Middle frontal gyrus (tissue), 1 donor: ENCODE data around the gene TMEM242.

ENCODE experiments used
- DNase-seq: peaks from one replicate; pipeline ENCODE4 v3.0.0-alpha.2; 2015; ENCODE audit warnings: low spot score; ENCODE audit errors: extremely low spot score

The TMEM242 gene

DNA sequence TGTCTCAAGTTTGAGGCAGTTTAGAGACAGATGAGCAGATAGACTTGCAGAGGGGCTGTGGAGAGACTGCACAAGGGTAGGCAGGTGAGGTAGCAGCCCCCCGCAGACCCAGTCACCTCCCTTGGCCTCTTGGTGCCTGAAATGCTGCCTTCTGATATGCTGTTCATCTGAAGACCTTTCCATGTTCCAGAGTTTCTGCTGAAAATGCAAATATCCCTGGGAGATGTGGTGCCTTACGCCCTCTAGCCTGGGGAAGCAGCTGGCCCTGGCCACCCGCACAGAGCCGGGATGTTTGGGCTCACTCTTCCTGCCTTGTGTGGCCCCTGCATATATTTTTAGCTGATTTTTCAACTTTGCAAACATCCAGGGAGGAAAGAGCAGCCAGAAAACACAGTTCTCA, 51.4 kb downstream of the TMEM242 start:
- DNase-seq, result no peak

DNA sequence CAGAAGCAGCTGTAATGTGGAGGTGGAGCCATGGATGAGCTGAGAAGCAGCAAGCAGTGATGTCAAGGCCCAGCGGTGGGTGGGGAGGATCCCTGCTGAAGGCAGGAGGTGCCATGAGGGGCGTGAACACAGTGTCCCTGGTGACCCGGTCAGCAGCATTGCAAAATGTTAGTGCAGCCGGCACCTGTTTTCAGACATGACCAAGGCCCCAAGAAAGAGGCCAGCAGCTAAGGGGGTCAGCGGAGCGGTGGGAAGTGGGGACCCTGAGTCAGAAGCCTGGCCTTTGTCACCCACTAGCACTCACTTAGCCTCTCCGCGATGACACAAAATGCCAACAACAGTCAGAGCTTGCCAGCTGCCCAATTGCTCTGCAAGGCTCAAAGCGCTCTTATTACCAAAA, 51.9 kb downstream of the TMEM242 start:
- no peak for DNase-seq

DNA sequence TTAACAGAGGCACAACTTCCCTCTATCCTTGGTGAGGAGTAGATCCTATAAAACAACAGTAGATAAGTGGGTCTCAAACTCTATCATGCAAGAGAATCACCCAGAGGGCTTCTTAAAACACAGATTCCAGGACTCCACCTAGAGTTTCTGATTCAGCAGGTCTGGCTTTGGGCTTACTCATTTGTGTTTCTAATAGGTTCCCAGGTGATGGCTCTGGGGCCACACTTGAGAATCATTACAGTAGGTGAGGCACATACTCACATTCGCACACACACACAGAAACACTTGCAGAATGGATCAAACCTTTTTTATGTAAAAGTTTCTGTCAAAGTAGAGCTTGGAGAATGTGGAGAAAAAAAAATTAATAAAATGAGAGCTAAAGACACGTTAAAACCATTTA, 52.4 kb downstream of the TMEM242 start:
- DNase-seq, result no peak

DNA sequence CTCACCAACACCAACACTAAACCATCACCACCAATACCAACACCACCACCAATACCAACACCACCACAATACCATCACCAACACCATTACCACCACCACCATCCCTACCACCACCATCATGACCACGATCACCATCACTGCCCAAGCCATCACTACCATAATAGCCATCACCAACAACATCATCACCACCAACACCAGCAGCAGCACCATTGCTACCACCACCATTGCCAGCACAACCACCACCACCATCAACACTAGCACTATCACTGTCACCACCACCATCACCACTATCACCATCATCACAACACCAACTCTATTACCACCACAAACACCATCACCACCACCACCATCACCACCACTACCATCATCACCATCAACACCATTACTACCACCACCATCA, 53.0 kb downstream of the TMEM242 start:
- no peak for DNase-seq

DNA sequence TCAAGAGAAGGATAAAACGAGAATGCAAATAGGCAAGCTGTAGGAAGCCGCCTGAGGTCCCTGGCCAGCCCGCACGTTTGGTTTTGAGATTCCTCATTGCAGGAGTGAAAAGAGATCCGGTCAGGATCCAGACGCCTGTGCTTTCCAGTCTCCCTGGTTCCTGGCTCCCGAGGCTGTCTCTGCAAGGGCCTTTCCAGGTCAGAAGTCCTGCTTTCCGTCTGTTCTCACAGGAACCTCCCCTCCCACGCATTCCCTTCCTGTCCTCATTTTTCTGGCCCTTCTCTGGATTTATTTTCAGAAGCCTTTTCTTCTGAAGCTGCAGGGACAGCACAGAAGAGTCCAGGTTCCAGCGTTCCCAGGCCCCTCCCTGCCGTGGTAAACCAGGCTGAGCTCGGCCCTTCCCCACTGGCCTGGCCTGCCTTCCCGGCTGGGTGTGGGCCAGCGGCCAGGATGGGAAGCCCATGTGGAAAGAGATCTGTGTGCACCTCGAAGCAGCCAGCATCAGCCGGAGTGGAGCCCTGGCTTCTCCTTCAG, 54.0 kb downstream of the TMEM242 start:
- DNase-seq, result no peak

DNA sequence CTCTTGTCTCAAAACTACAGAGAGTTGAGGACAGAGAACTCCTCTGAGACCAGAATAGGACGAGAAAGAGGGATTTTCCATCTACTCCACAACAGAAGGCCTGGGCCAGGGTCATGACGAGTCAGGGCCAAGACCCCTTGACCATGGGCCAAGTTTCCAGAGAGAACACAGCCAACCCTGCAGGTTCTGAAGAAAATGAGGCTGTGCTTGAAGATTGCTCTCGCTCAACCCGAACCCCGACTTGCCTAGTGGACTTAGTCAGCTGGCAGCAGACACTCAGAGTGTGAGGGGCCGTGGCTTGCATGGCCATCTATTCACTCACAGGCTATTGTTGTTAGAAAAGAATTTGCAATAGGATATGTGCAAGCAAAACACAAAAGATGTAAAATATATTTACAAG, 54.5 kb downstream of the TMEM242 start:
- DNase-seq, result no peak

DNA sequence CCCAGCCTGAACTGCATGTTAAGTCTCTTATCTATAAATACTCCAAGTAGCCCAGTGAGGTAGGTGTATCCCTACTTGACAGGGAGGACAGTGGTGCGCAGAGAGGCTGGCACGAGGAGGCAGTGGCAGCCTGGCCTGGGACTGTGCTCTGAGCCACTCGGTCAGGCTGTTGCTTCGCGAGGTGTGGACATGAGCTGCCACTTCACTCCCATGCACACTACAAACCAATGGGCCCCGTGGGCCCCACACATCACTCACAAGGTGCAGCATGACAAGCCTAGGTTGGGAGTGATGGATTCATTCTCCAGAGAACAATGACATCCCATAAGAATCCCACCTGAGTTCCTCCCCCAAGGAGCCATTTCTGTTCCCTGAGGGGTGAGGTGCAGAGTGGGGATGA, 54.9 kb downstream of the TMEM242 start:
- no peak for DNase-seq

DNA sequence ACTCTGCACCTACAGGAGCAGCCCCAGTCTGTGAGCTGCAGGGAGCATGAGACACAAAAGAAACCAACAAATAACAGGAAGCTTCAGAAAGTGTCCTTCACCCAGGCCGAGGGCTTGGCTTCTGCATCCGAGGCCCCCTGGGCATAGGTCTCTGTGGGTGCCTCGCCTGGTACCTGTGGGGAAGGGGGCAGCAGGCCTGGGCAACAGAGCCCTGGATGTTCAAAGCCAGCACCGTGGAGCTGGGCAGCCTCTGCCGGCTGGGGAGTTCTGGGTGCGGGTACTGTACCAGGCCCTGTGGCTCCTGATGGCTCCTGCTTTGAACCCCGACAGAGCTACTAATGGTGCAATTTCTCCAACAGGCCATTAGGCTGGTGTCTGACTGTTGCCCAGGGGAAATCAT, 55.7 kb downstream of the TMEM242 start:
- no peak for DNase-seq

DNA sequence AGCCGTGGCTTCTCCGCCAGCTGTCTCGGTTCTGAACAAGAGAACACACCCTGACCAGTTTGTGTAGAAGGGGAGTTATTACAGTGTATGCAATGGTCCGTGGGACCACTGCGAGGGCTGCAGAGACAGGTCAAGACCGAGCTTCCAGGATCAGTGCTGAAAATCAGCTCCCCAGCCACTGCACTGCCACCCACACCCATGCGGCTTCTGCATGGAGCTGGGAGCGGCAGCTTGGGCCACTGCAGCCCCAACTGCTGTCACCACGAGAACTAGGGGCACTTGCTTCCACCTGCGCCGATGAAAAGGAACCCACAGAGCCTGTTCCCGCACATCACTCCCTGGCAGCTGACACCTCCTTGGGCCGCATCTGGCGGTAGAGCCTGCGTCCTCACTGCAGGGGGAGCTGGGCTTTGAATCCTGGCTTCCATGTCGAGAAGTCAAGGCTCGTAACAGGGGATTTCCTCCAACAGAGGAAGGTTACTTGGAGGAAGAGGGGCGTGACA, 56.2 kb downstream of the TMEM242 start:
- DNase-seq, result no peak

DNA sequence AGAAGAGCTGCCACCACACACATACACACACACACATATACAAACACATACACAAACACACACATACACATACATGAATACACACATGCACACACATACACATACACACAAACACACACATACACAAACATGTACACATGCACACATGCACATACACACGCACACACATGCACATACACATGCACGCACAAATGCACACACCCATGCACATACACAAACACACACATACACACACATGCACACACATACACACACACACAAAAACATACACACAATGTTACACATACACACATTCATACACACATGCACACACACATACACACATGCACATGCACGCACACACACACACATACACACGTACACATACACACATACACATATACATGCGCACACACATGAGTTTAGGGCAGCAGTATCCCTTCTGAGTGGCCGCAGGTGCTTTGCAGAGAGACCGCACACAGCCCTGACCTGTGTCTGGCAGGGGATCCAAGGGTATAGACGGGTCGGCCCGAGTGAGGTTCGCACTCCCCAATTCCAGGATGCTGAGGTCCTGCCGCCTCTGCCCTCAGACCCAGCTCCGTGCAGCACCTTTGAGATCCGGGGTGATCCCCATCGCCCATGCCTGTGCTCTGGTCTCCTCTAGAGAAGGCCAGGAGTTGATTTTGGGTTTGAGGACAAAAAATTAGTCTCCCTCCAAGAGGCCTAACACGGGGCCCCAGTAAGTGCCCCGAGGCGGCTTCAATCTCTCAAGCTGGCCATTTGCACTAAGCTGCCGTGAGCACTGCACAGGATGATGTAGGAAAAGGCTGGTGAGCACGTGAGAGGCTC, 56.8 kb downstream of the TMEM242 start:
- DNase-seq, result no peak

DNA sequence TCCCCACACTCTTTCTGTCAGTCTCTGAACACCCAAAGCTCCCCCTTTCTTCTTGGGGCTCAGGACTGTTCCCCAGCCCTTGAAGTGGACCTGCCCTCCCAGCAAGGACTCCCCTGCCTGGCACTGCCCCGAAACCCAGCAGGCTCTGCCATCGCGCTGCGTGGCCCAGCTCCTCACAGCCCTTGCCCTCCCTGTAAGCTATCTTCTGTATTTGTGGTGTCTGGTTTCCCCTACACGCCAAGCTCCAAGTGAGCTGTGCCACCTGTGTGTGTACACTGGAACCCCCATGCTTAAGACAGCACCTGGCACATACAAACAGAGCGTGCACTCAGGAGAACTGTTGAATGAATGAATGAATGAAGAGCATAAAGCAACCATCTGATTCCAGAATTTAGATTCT, 57.7 kb downstream of the TMEM242 start:
- no peak for DNase-seq

DNA sequence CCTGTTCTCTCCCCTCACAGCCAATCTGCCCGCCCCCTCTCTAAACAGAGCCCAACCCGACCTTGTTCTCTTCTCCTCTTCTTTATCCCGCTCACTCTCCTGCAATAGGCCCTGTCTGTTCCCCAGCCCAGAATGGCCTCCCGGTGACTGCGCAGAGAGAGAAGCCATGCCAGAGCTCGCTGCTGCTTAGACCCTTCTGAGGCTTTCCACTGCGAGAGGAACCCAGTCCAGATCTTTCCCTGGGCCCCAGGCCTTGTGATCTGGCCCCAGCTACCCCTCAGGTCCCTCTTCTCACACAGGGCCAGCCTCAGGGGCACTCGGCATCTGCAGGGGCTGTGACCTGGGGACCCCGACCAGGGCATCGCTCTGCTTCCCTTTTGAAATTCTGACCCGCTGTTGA, 58.1 kb downstream of the TMEM242 start:
- no peak for DNase-seq

DNA sequence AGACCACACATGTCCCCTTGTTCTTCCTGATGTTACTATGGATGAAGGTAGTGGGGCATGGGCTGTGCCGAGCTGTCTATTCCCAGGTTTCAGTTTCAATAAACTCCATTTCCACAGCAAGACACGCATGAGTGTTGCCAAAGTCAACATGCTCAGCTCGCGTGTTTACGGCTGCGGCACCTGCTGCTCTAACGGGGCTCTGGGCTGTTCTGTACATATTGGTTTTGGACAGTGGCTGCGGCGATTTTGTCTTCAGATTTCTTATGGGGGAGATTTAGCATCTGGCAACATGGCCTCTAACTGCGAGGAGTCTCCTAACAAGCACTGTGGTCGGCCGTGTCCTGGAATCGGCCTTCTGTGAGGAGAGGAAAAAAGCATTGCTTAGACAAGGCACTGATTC, 58.6 kb downstream of the TMEM242 start:
- no peak for DNase-seq

DNA sequence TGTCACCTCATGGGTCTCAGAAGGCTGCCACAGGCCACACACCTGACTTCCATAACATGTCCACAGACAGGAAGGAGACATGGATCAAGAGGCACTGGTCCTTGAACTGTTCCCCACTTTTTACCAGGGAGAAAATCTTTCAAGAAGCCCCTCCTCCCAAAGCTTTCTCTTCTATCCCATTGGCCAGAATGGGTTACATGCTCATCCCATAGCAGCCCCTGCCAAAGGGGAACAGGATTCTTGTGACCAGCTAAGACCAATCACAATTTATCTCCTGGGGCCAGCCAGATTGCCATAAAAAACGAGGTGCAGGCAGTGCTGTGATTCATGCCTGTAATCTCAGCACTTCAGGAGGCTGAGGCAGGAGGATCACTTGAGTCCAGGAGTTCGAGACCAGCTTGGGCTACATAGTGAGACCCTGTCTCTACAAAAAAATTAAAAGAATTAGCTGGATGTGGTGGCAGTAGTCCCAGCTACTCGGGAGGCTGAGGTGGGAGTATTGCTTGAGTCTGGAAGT, 59.4 kb downstream of the TMEM242 start:
- no peak for DNase-seq

DNA sequence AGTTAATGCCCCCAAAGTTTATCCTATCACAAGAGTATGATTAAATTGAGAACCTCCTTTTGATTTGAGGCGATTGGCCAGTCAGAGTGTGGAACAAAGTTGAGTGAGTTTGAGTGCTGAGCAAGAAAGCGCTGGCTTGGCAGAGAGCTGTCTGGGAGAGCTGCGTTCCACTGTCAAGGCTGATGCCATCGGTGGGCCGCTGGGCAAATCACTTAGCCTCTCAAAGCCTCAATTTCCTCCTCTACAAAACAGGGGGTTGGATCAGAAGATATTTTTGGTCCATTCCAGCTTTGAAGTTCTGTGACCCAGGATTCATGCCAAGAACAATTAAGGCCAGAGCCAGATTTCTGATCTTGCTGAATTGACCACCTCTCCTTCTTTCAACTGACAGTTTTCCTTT, 60.2 kb downstream of the TMEM242 start:
- DNase-seq, result no peak

DNA sequence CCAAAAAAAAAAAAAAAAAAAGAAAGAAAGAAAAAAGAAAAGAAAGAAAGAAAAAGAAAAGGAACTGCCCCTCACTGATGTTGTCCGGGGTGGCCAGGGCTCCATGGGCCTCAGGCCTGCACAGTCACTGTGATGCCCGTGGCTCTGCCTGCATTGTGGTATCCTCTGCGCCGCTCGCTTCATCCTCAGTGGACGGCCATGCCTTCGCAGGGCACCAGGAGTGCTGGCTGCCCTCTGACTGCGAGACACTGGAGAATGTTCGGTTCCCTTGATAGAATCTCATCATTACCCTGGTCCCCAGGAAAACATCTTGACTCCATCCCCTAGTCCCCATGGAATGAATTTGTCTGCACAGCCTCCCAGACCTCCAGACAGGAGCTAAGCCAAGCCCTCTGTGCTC, 61.7 kb downstream of the TMEM242 start:
- no peak for DNase-seq

DNA sequence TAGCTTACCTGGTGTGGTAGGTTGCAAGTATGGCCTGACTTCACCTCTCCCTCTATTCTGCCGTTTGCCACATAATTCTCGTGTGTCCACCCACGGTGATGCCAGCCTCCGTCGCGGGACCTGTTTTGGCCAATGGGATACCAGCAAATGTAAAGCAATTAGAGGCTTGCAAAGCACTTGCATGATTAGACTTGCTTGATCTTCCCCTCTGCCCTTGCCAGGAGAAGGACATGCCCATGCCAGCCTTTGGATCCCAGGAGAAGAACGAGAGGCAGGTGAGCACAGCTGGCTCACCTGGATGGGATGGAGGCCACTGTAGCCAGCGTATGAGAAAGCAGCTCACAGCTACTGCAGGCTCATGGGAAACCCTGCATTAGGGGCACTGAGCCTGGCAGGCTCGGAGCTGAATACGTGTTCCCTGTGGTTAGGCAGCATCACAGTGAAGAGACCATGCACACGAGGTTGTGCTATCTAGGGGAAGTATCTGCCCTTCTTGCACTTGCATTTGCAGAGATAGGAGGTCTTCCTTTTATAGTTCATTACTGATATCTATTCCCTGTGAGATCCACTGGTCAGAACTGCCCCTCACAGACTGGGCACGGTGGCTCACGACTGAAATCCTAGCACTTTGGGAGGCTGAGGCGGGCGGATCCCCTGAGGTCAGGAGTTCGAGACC, 62.4 kb downstream of the TMEM242 start:
- no peak for DNase-seq

DNA sequence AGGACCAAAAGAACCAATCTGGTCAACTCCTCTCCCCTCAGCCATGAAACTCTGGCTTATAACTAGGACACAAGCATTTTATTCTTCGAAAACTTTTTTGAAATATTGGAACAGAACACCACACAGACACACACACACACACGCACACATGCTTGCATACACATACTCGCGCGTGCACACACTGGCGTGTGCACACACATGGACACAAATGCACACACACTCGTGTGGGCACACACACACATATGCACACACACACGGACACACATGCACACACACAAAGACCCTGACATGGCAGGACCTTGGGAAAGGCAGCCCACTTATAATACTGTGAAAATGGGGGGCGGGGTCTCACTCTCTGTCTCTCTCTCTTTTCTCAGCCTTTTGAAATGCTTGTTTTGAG, 63.9 kb downstream of the TMEM242 start:
- DNase-seq, result no peak

DNA sequence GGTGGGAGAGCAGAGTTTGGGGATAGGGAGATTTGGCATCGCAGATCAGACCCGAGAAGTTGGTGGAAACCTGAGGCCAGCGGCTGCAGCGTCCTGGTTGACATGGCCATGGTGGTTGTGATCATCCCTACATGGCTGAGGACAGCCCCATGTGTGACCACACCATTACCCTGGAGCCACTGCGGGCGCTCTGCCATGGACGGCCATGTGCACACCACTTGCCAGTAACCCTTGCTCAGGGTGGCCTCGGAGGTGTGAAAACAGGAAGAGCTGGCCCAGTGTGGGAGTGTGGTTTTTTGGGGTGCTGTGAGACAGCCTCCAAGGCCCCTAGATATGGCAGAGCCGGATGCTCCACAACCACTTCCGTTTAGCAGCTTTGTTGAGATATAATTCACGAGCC, 64.4 kb downstream of the TMEM242 start:
- DNase-seq, result no peak

DNA sequence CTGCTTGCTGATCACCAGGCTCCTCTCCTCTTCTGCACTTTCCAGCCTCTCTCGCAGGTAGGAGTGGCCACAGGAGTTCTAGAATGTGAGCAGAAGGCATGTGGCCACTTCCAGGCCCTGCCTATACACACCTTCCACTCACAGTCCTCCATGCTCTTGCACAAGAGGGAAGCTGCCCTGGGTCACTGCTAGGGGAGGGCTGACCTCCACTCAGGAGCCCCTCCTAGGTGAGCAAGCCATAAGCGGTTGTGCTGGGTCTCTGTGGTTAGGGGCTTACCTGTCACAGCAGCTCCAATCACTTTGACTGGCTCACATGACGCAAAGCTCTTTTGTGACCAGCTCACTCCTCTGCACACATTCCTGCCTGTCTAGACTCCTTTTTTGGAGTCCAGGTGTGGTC, 68.2 kb downstream of the TMEM242 start:
- DNase-seq, result no peak

DNA sequence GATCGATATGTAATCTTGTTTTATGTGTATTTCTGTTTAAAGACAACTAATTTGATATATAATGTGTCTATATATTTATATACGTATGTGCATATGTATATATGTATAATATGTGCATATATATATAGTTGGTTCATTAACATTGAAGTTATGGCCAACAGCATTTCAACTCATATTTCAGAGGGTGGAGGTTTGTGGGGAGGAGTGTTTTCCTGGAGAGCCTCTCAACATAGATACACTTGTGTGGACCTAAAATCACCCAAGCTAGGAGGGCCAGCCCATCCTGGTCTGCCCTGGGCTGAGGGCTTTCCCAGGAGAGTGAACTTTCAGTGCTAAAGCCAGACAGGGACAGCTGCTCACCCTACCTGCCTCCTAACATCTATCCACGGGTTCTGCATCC, 68.8 kb downstream of the TMEM242 start:
- DNase-seq, result no peak

DNA sequence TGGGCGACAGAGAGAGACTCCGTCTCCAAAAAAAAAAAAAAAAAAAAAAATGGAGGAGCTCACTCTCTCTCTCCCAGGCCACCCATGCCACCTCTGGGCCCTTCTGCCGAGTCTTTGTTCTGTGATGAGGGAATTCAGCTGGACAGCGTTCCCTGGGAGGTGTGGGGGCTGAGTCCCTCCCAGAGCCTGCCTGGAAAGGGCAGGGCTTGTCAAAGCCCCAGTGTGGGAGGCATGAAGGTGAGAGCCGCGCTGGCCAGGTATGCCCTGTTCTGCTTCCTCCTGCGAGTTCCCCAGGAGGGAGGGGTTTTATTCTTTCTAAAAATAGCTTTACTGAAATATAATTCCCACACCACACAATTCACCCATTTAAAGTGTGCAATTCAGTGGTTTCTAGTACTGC, 69.6 kb downstream of the TMEM242 start:
- no peak for DNase-seq
